NT2/D1 (cell line): ENCODE data around the gene KCNQ5.

Source experiments
- SUZ12 ChIP-seq: IDR thresholded peaks from 2 replicates; pipeline ENCODE4 v1.6.1; 2011; ENCODE audit not compliant: insufficient read length, insufficient read depth; ENCODE audit errors: extremely low read depth
- YY1 ChIP-seq: IDR thresholded peaks from 2 replicates; pipeline ENCODE4 v1.6.1; 2011; ENCODE audit not compliant: insufficient read length, insufficient read depth
- ZNF274 ChIP-seq: IDR thresholded peaks from 2 replicates; pipeline ENCODE4 v1.6.1; 2011; ENCODE audit warnings: mild to moderate bottlenecking, low read depth, low read length

DNA sequence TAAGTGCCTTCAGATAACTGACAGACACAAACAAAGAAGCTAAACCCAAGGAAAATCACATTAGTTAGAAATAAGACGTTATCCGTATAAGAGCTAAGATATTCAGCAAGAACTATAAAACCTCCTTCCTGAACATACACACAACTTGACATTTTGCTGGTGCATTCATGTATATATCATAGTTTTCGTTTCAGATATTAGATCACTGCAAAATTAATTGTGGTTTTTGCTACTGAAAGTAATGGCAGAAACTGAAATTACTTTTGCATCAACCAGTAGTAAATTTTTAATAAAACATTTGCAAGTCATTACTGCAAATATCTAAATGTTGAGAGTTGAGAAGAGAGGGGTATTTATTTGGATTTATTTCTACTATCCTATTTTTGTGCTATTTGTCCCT, 26.1 kb upstream of the KCNQ5 start:
- TF ChIP-seq ZNF274 (no peak), YY1 (no peak), SUZ12 (no peak)
